Effector memory CD8-positive, alpha-beta T cell (primary cell): ENCODE data around the gene PICK1.

Experiments used
- ATAC-seq: fragments of 150-1000 bp; cut with Tn5 transposase; replicated peaks from 2 replicates; pipeline ENCODE4 v1.10.0; 2021; ENCODE audit warnings: mild to moderate bottlenecking, moderate library complexity
- DNase-seq, 3 experiments: peaks; one replicate each; pipeline ENCODE4 v3.0.0; 2021
- H3K27ac Mint-ChIP-seq, 2 donors: one replicate each; pipeline ENCODE4 v1.8.0; 2022; ENCODE audit warnings: mild to moderate bottlenecking in 2 of 2, mixed read lengths in 2 of 2, moderate library complexity in 2 of 2
- H3K27me3 Mint-ChIP-seq, 2 donors: one replicate each; pipeline ENCODE4 v1.8.0; 2022; ENCODE audit warnings: mixed read lengths in 2 of 2
- H3K36me3 Mint-ChIP-seq: one replicate; pipeline ENCODE4 v1.8.0; 2022; ENCODE audit warnings: mild to moderate bottlenecking, moderate library complexity, mixed read lengths; ENCODE audit not compliant: insufficient read depth
- H3K4me1 Mint-ChIP-seq, 2 donors: one replicate each; pipeline ENCODE4 v1.8.0; 2022; ENCODE audit warnings: low read depth in 2 of 2, mixed read lengths in 2 of 2
- H3K4me3 Mint-ChIP-seq, 2 donors: one replicate each; pipeline ENCODE4 v1.8.0; 2022; ENCODE audit warnings: mild to moderate bottlenecking in 2 of 2, mixed read lengths in 2 of 2, moderate library complexity in 2 of 2
- H3K9me3 Mint-ChIP-seq, 2 donors: one replicate each; pipeline ENCODE4 v1.8.0; 2022; ENCODE audit warnings: mixed read lengths in 2 of 2

Gene PICK1

DNA sequence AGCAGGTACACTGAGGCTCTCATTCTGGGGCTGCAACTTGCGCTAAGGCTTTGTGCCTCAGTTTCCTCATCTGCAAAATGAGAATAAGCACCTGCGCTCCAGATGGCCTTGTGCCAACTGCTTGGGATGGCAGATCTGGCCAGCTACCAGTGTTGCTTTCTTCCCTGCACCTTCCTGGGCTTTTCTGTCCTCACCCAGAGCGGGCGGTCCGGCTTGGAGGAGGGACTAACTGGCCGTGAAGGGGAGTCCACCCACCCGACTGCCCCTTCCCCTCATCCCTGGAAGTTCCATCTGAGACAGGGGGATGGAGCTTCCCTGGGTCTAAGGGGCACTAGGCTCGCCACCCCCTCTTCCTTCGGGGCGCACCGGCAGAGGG lies 23.3 kb downstream of the PICK1 start:
- Mint-ChIP-seq H3K27me3 (peaks cover 15 to 34% of the 10 kb centered on the region in 2 donors), H3K9me3 (no peaks in the 10 kb centered on the region), H3K4me1 (peaks cover 1 to 5% of the 10 kb centered on the region in 2 donors), H3K27ac (no peak overlapping the region), H3K36me3 (peaks cover 7% of the 10 kb centered on the region), H3K4me3 (peak overlapping the region in 1 of 2 donors; percentile 29)
- no peak for ATAC-seq
- DNase-seq: no peak

DNA sequence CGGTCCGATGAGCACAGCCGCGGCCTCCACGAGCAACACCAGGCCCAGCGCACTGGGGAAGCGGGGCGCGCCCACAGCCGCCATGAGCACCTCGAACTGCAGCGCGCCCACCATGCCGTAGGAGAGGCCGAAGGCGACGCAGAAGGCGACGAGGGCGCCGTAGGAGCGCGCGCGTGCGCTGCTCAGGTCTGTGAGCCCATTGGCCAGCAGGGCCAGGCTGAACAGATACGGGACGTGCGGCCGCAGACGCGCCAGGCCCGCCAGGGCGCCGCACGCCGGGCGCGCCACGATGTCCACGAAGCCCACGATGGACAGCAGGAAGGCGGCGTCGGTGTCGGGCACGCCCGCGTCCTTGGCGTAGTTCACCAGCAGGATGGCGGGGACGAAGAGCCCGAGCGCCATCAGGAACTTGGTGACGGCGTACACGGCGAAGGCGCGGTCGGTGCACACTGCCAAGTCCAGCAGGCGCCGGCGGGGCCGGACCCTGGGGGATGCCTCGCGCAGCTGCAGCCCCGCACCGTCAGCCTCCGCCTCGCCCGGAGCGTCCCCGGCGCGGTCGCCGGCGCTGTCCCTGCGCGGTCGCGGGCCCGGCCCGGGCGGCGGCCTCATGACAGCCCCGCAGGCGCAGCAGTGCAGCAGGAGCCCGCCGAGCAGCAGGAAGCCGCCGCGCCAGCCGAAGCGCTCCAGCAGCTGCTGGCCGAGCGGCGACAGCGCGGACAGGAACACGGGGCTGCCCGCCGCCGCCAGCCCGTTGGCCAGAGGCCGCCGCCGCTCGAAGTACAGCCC lies 23.8 kb downstream of the PICK1 start:
- Mint-ChIP-seq H3K4me1 (peaks cover 1 to 5% of the 10 kb centered on the region in 2 donors), H3K4me3 (peak overlapping the region in 1 of 2 donors; percentile 29), H3K36me3 (peaks cover 6% of the 10 kb centered on the region), H3K27me3 (peaks cover 15 to 34% of the 10 kb centered on the region in 2 donors), H3K9me3 (no peaks in the 10 kb centered on the region), H3K27ac (no peak overlapping the region)
- ATAC-seq (peak; percentile 50), DNase-seq (no peak)

DNA sequence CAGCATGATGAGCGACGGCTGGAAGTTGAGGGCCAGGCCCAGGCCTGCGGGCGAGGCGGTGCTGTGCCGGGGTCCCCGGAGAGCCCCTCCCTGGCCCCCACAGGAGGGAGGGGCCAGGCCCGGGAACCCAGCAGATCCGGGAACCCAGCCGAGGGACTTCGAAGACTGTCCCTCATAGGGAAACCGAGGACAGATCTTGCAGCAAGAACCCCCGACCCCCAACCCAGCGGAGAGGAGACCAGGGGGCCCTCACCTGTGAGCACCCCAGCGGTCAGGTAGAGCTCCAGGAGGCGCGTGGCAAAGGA lies 24.4 kb downstream of the PICK1 start:
- H3K27me3 Mint-ChIP-seq: peaks cover 15 to 34% of the 10 kb centered on the region in 2 donors
- no peak overlapping the region for H3K27ac Mint-ChIP-seq
- peaks cover 1% of the 10 kb centered on the region for H3K36me3 Mint-ChIP-seq
- H3K4me1 Mint-ChIP-seq: peaks cover 1 to 5% of the 10 kb centered on the region in 2 donors
- H3K4me3 Mint-ChIP-seq: peak overlapping the region in 1 of 2 donors; percentile 41
- ATAC-seq (no peak), DNase-seq (no peak)
- H3K9me3 Mint-ChIP-seq: no peaks in the 10 kb centered on the region

DNA sequence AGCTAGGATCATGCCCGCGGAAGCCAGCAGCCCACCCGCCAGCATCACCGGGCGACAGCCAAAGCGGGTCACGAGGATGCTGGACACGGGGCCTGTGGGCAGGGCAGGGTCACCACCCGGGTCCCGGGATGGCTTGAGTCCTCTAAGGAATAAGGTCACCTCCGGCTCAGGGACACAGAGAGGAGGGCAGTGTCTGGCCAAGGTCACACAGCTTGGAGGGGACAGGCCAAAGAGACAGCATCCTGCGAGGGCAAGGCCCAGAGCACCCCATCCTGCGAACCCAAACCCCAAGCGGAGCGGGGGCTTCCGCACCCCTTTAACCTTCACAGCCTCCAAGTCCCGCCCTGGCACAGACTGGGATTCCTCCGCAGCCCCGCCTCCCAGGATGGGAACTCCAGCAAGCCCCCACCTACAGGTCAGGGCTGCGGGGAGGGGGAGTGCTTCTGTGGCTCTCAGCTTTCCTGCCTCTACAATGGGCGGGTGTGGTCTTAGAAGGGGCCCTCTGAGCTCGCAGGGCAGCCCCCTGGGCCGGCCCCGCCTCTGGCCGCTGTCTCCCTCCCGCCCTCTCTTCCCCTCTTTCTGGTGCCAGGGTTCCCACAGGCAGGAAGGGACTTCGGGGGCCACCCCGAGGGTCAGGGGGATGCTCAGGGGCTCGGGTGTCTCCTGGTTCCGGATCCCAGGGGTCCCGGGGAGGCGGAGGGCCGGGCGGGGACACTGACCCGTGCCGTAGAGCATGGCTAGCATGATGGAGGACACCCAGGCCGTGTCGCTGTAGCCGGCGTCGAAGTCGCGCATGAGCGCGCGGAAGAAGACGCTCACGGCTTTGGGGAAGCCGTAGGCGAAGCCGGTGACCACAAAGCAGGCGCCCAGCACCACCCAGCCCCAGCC lies 25.0 kb downstream of the PICK1 start:
- Mint-ChIP-seq H3K4me1 (peaks cover 1 to 2% of the 10 kb centered on the region in 2 donors), H3K27ac (no peak overlapping the region), H3K9me3 (no peaks in the 10 kb centered on the region), H3K27me3 (peaks cover 15 to 35% of the 10 kb centered on the region in 2 donors), H3K4me3 (peak overlapping the region in 1 of 2 donors; percentile 41), H3K36me3 (no peaks in the 10 kb centered on the region)
- DNase-seq: no peak
- peak; percentile 37 for ATAC-seq

DNA sequence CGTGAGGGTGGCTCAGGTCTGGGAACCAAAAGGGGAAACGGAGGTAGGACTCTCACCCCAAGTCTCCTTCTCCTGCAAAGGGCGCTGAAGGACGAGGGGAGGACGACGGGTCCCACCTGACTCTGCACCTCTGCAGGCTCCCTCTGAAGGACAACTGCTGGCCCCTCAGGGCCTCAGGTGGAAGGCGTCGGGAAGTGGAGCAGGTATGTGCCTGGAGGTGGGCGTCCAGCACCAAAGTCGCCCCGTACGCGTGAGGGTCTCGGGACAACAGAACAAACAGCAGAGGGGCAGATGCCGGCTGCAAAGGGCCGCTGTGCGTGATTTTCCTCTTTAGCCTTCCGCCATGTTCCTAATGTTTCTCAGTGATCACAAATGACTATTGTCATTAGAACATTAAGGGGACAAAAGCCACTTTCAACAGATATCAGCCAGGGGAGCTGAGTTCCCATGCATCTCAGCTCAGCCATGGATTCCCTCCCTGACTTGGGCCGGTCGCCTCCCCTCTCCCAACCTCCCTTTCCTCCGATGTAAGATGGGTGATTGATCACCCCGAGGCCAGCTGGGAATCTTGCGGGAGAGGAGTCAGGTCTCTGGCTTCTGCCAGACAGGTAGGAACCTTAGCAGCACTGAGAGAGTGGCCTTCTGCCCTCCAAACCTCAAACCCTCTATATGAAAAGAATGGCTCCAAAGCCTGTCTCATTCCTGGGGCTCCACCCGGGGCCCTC lies 25.9 kb downstream of the PICK1 start:
- H3K4me3 Mint-ChIP-seq: peak overlapping the region in 1 of 2 donors; percentile 14
- DNase-seq (no peak), ATAC-seq (no peak)
- peaks cover 0 to 2% of the 10 kb centered on the region in 2 donors for H3K4me1 Mint-ChIP-seq
- no peaks in the 10 kb centered on the region for H3K36me3 Mint-ChIP-seq
- H3K9me3 Mint-ChIP-seq: no peaks in the 10 kb centered on the region
- peaks cover 24 to 44% of the 10 kb centered on the region in 2 donors for H3K27me3 Mint-ChIP-seq
- no peak overlapping the region for H3K27ac Mint-ChIP-seq

DNA sequence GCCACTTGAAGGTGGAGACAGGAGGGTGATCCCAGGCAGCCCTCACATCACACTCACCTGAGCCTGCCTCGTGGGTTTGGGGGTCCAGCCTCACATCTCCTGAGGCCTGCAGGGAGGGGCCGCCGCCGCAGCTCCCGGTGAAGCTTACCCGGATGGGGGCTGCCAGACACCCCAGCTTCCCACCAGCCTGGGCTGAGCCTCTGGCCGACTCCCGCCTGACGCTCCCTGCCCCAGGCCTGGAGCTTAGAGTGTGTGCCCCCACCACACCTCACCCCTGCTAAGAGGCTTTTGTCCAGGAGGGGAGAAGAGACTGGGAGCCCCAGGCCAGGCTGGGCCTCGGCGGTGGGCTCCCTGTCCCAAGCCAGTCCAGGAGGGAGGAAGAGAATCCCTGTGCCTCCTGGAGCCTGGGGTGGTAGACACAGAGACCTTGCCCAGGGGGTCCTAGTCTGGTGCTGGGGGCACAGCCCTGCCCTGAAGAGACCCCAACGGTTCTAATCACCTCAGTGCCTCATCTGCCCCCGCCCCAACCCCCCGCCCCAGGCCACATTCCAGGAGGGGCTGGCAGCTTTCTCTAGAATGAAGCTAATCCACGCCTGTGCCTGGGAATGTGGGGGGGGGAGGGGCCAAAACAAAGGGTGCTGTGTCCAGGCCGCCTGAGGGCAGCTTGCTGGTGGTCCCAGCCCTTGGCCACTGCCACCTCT lies 26.9 kb downstream of the PICK1 start, which contains the start of gene SLC16A8:
Gene SLC16A8 (minus strand): TSS at position 254 of the 701 bp plus-strand sequence. CDS start 1,311 bp downstream, outside the sequence.
- peaks cover 27 to 47% of the 10 kb centered on the region in 2 donors for H3K27me3 Mint-ChIP-seq
- H3K9me3 Mint-ChIP-seq: no peaks in the 10 kb centered on the region
- H3K4me1 Mint-ChIP-seq: peaks cover 0 to 3% of the 10 kb centered on the region in 2 donors
- H3K4me3 Mint-ChIP-seq: peak within 1 kb of the TSS in 1 of 2 donors; percentile 14
- ATAC-seq (no peak), DNase-seq (no peak)
- H3K27ac Mint-ChIP-seq: no peak within 1 kb of the TSS
- H3K36me3 Mint-ChIP-seq: no peaks in the 10 kb centered on the region

DNA sequence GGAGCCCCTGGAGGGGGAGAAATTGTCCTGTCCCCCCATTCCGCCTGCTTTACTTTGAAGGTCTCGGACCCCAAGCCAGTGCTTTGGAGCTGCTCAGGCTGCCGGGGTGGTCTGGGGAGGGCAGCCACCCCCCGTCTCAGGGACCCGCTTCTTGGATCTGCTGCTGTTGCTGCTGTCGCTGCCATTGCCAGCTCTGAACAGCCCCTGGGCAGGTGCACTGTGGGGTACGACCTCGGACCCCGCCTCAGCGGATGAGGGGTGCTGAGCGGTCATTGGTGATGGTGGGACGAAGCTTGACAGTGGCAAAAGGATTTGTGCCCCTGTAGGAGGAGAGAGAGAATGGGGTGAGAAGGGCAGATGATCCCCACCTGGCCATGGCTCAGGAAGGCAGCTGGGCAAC lies 27.9 kb downstream of the PICK1 start:
- H3K4me1 Mint-ChIP-seq: peaks cover 0 to 3% of the 10 kb centered on the region in 2 donors
- no peaks in the 10 kb centered on the region for H3K36me3 Mint-ChIP-seq
- no peak overlapping the region for H3K27ac Mint-ChIP-seq
- no peak overlapping the region for H3K4me3 Mint-ChIP-seq
- DNase-seq: no peak
- H3K9me3 Mint-ChIP-seq: no peaks in the 10 kb centered on the region
- peaks cover 22 to 37% of the 10 kb centered on the region in 2 donors for H3K27me3 Mint-ChIP-seq
- ATAC-seq: no peak

DNA sequence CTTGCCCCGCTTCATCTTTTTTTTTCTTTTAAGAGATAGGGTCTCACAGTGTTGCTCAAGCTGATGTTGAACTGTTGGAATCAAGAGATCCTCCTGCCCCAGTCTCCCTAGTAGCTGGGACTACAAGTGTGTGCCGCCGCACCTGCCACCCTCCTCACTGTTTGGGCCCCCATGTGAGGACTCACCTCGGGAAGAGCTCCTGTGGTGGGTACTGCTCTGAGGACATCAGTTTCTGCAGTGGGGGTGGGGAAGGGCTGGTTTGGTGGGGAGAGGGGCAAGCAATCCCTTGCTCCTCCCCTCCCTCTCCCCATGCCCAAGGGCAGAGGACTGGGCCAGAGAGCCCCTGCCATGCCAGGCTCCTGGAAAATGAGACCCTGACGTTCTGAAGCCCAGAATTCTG lies 28.3 kb downstream of the PICK1 start:
- H3K36me3 Mint-ChIP-seq: no peaks in the 10 kb centered on the region
- DNase-seq (no peak), ATAC-seq (no peak)
- no peaks in the 10 kb centered on the region for H3K9me3 Mint-ChIP-seq
- peaks cover 18 to 33% of the 10 kb centered on the region in 2 donors for H3K27me3 Mint-ChIP-seq
- no peak overlapping the region for H3K27ac Mint-ChIP-seq
- no peak overlapping the region for H3K4me3 Mint-ChIP-seq
- peaks cover 0 to 3% of the 10 kb centered on the region in 2 donors for H3K4me1 Mint-ChIP-seq

DNA sequence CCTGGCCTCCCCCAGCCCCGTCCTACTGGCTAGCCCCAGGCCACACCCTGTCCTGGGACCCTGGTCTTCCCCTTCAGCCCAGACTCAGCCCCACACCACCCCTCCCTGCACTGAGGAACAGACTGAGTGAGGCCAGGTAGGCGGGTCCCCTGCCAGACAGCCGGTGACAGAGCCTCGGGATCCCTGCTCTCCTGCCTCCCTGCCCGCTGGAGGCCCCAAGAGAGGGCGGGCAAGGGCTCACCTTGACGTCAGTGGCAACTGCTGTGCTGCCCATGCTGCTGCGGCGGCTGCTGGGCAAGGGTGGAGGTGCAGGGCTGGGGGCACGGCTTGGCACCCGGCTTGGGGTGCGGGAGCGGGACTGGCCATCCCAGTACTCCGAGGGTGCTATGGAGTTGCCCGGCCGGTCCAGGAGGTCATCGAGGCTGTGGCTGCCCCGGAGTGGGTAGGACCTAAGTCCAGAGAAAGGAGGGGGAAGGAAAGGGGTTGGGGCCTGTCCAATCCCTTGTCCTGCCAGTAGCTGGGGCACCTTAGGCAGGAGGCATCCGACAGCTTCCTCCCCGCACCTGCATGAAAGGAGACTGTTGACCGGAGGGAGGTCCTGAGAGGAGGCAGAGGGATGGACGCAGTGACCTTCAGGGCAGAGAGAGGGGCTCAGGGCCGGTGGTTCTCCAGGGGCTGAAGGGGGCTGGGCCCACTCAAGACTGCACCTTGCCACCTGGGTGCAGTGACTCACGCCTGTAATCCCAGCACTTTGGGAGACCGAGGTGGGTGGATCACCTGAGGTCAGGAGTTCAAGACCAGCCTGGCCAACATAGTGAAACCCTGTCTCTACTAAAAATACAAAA lies 29.0 kb downstream of the PICK1 start:
- Mint-ChIP-seq H3K4me1 (peaks cover 0 to 3% of the 10 kb centered on the region in 2 donors), H3K4me3 (no peak overlapping the region), H3K27ac (no peak overlapping the region), H3K36me3 (no peaks in the 10 kb centered on the region), H3K9me3 (no peaks in the 10 kb centered on the region), H3K27me3 (peaks cover 18 to 32% of the 10 kb centered on the region in 2 donors)
- DNase-seq: no peak
- no peak for ATAC-seq

DNA sequence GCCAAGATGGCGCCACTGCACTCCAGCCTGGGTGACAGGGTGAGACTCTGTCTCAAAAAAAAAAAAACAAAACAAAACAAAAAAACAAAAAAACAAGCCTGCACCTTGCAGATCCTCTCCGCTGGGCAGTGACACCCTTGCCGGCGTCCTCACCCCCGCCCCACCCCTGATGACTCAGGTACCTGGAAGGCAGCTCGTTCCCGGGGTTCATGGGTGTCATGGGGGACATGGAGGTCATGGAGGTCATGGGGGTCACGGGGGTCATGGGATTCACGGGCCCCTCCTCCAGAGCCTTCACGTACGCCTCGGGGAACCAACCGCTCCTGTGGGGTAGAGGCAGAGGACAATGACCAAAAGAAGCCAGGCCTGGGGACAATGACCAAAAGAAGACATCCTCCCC lies 29.7 kb downstream of the PICK1 start:
- peaks cover 0 to 3% of the 10 kb centered on the region in 2 donors for H3K4me1 Mint-ChIP-seq
- ATAC-seq (no peak), DNase-seq (no peak)
- H3K4me3 Mint-ChIP-seq: no peak overlapping the region
- no peaks in the 10 kb centered on the region for H3K9me3 Mint-ChIP-seq
- H3K27ac Mint-ChIP-seq: no peak overlapping the region
- H3K27me3 Mint-ChIP-seq: peaks cover 18 to 28% of the 10 kb centered on the region in 2 donors
- H3K36me3 Mint-ChIP-seq: no peaks in the 10 kb centered on the region

DNA sequence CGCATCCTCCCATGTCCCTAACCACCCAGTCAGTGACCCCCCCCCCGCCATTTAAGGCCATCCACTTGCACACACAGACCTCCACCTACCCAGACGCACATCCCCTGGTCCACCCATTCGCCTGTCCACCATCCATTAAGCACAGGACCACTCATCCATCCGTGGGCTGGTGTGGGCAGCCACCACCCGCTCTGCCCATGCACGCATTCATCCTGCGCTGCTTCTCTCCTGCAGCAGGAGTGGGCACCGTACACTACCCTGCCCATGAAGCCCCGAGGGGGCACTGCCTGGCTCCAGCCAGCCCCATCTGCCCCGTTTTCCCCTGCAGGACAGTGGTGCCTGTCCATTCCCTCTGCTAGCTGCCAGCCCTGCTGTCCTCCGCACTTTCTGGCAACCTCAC lies 30.7 kb downstream of the PICK1 start:
- ATAC-seq (no peak), DNase-seq (no peak)
- no peaks in the 10 kb centered on the region for H3K9me3 Mint-ChIP-seq
- no peak overlapping the region for H3K27ac Mint-ChIP-seq
- peaks cover 12 to 22% of the 10 kb centered on the region in 2 donors for H3K27me3 Mint-ChIP-seq
- peaks cover 0 to 1% of the 10 kb centered on the region in 2 donors for H3K4me1 Mint-ChIP-seq
- no peak overlapping the region for H3K4me3 Mint-ChIP-seq
- no peaks in the 10 kb centered on the region for H3K36me3 Mint-ChIP-seq
